HG03558 (cell line): ENCODE data around the gene RO60.
"Not testable (repeated sequence)": the region's sequence is repeated elsewhere in the genome, so short reads cannot be mapped to it uniquely, and the experiment has no call there.

Source experiments
- ATAC-seq: cut with Tn5 transposase; IDR thresholded peaks from one replicate; pipeline ENCODE4 v1.9.1; 2021; ENCODE audit warnings: moderate number of reproducible peaks; ENCODE audit not compliant: unreplicated experiment; ENCODE audit errors: extremely low read depth

The RO60 gene

GRCh38 chr1:193059282-193060114 is at the start of gene RO60, which contains the start of gene UCHL5:
Gene RO60 (plus strand): TSS chr1:193059612. CDS start chr1:193069055, 9,443 bp downstream.
Gene UCHL5 (minus strand): TSS chr1:193059360. CDS start chr1:193059260, 100 bp downstream.
- ATAC-seq = peak; percentile 95

- ATAC-seq = no peak
Measured at GRCh38 chr1:193011406-193011805, 48.0 kb upstream of the RO60 start.

GRCh38 chr1:193013005-193013404 is 46.4 kb upstream of the RO60 start:
- no peak for ATAC-seq

- no peak for ATAC-seq
Measured at GRCh38 chr1:193013707-193014106, 45.7 kb upstream of the RO60 start.

- no peak for ATAC-seq
Measured at GRCh38 chr1:193014400-193014799, 45.0 kb upstream of the RO60 start.

- ATAC-seq = no peak
Measured at GRCh38 chr1:193016788-193017187, 42.6 kb upstream of the RO60 start.

GRCh38 chr1:193019442-193020026 is 39.9 kb upstream of the RO60 start:
- ATAC-seq = no peak

- ATAC-seq = no peak
Measured at GRCh38 chr1:193025218-193025617, 34.2 kb upstream of the RO60 start.

GRCh38 chr1:193030280-193030679 is 29.1 kb upstream of the RO60 start:
- ATAC-seq = no peak

- no peak for ATAC-seq
Measured at GRCh38 chr1:193031431-193031830, 28.0 kb upstream of the RO60 start.

- ATAC-seq = not testable (repeated sequence)
Measured at GRCh38 chr1:193032643-193033427, 26.6 kb upstream of the RO60 start.

- ATAC-seq = no peak
Measured at GRCh38 chr1:193033610-193034009, 25.8 kb upstream of the RO60 start.

- no peak for ATAC-seq
Measured at GRCh38 chr1:193036337-193037047, 22.9 kb upstream of the RO60 start.

GRCh38 chr1:193040011-193040410 is 19.4 kb upstream of the RO60 start:
- ATAC-seq = no peak

GRCh38 chr1:193042766-193043691 is 16.4 kb upstream of the RO60 start:
- no peak for ATAC-seq

- ATAC-seq = not testable (repeated sequence)
Measured at GRCh38 chr1:193048913-193049312, 10.5 kb upstream of the RO60 start.

- ATAC-seq = no peak
Measured at GRCh38 chr1:193054169-193054675, 5.2 kb upstream of the RO60 start.

- peak; percentile 30 for ATAC-seq
Measured at GRCh38 chr1:193058529-193059281, 707 bp upstream of the RO60 start.

- ATAC-seq = no peak
Measured at GRCh38 chr1:193060115-193060403, 647 bp downstream of the RO60 start.
